Fibroblast of lung (primary cell): ENCODE data around the gene SAP25. TPM values are rescaled to one million over a fixed set of nuclear protein-coding genes. Genes with fewer than 3 reads are reported as not detected.

Experiments used
- DNase-seq, 2 donors: peaks; one replicate each; pipeline versions ENCODE4 v3.0.0 to v3.0.0-alpha.2; 2010; ENCODE audit warnings: low read depth in 2 of 2
- H2AFZ ChIP-seq: 2 replicates; pipeline ENCODE4 v1.5.1; 2012; ENCODE audit warnings: low read length, control low read depth, inconsistent platforms
- H3K27ac ChIP-seq: 2 replicates; pipeline ENCODE4 v1.5.1; 2011; ENCODE audit warnings: low read length, control low read depth; ENCODE audit not compliant: insufficient read depth
- H3K27me3 ChIP-seq: 2 replicates; pipeline ENCODE4 v1.5.1; 2011; ENCODE audit warnings: mild to moderate bottlenecking, low read length; ENCODE audit not compliant: control insufficient read depth, insufficient read depth
- H3K36me3 ChIP-seq: 2 replicates; pipeline ENCODE4 v1.5.1; 2011; ENCODE audit warnings: low read length; ENCODE audit not compliant: control insufficient read depth, insufficient read depth
- H3K4me1 ChIP-seq: 2 replicates; pipeline ENCODE4 v1.5.1; 2011; ENCODE audit warnings: low read length; ENCODE audit not compliant: control insufficient read depth, insufficient read depth; ENCODE audit errors: extremely low read depth
- H3K4me2 ChIP-seq: 2 replicates; pipeline ENCODE4 v1.5.1; 2011; ENCODE audit warnings: low read length, control low read depth; ENCODE audit not compliant: insufficient read depth; ENCODE audit errors: extremely low read depth
- H3K4me3 ChIP-seq, 4 experiments: fragments of 200-600 bp in 1 of 4; sonication (generic) in 1 of 4; replicated peaks in 1 of 4; 2 replicates each; pipeline ENCODE4 v1.5.1; 2011 to 2016; ENCODE audit warnings: low read length in 4 of 4, low read depth in 3 of 4, mild to moderate bottlenecking in 3 of 4, control low read depth in 2 of 4, inconsistent platforms in 1 of 4, mixed read lengths in 1 of 4; ENCODE audit not compliant: insufficient read depth in 1 of 4; ENCODE audit errors: control extremely low read depth in 1 of 4
- H3K79me2 ChIP-seq: 2 replicates; pipeline ENCODE4 v1.5.1; 2012; ENCODE audit warnings: mild to moderate bottlenecking, low read length, inconsistent platforms; ENCODE audit not compliant: control insufficient read depth, insufficient read depth
- H3K9ac ChIP-seq: 2 replicates; pipeline ENCODE4 v1.5.1; 2011; ENCODE audit warnings: mild to moderate bottlenecking, low read length, control low read depth; ENCODE audit not compliant: insufficient read depth
- H3K9me3 ChIP-seq: 2 replicates; pipeline ENCODE4 v1.5.1; 2012; ENCODE audit warnings: low read depth, low read length; ENCODE audit not compliant: control insufficient read depth, insufficient read depth
- H4K20me1 ChIP-seq: 2 replicates; pipeline ENCODE4 v1.5.1; 2011; ENCODE audit warnings: low read length; ENCODE audit not compliant: control insufficient read depth, insufficient read depth; ENCODE audit errors: extremely low read depth
- CTCF ChIP-seq, 2 donors: IDR thresholded peaks in 1 of 2; conservative IDR thresholded peaks in 1 of 2; 1 replicate in 1 of 2; 2 replicates in 1 of 2; pipeline ENCODE4 v1.5.1; 2011 to 2012; ENCODE audit warnings: low read length in 2 of 2, control low read depth in 1 of 2, inconsistent platforms in 1 of 2, low read depth in 1 of 2, mild to moderate bottlenecking in 1 of 2
- EZH2 ChIP-seq: IDR thresholded peaks from 2 replicates; pipeline ENCODE4 v1.5.1; 2012; ENCODE audit warnings: low read length, control low read depth, mild to moderate bottlenecking; ENCODE audit errors: missing control alignments
- polyA plus RNA-seq, 2 donors: library from polyadenylated mRNA; depleted of rRNA in 1 of 2; stranded (reverse) in 1 of 2; unstranded in 1 of 2; fragments of >200 nt; gene quantifications; 2 replicates each; pipeline ENCODE4 v1.2.1, GENCODE V29; 2011 to 2012; ENCODE audit warnings: missing spikeins in 1 of 2
- total RNA-seq: library from RNA; depleted of rRNA; stranded (reverse); fragments of >200 nt; gene quantifications from 2 replicates; pipeline ENCODE4 v1.2.1, GENCODE V29; 2014

Gene SAP25
- total and polyA plus RNA-seq, 2 donors (not counting 1 experiment from before 2014, with no cell fraction given): 0.22 TPM; not detected in 1

GRCh38 chr7:100561491-100562194 lies 12.1 kb downstream of the SAP25 start:
- Histone ChIP-seq H3K9me3 (no peaks in the 10 kb centered on the region), H3K4me3 (no peak overlapping the region), H3K27me3 (no peaks in the 10 kb centered on the region), H3K79me2 (no peaks in the 10 kb centered on the region), H3K27ac (no peak overlapping the region), H3K4me1 (no peaks in the 10 kb centered on the region), H3K36me3 (peaks cover 1% of the 10 kb centered on the region), H2AFZ (no peak overlapping the region), H4K20me1 (no peaks in the 10 kb centered on the region), H3K4me2 (no peak overlapping the region), H3K9ac (no peak overlapping the region)
- DNase-seq: no peak
- TF ChIP-seq EZH2 (no peak), CTCF (conservative IDR thresholded peaks at IDR 0.05 in 1 of 2, IDR thresholded peaks at IDR 0.05 in 1 of 2; ENCODE audit: low read depth in 1 of 2, low read length in 2 of 2) (no peak)

- TF ChIP-seq EZH2 (no peak), CTCF (conservative IDR thresholded peaks at IDR 0.05 in 1 of 2, IDR thresholded peaks at IDR 0.05 in 1 of 2; ENCODE audit: low read depth in 1 of 2, low read length in 2 of 2) (no peak)
- Histone ChIP-seq H3K79me2 (no peaks in the 10 kb centered on the region), H2AFZ (no peak overlapping the region), H3K4me2 (no peak overlapping the region), H3K36me3 (peaks cover 4% of the 10 kb centered on the region), H3K4me1 (no peaks in the 10 kb centered on the region), H3K9me3 (no peaks in the 10 kb centered on the region), H4K20me1 (no peaks in the 10 kb centered on the region), H3K27ac (no peak overlapping the region), H3K4me3 (no peak overlapping the region), H3K27me3 (no peaks in the 10 kb centered on the region), H3K9ac (no peak overlapping the region)
- no peak for DNase-seq
These were observed 14.6 kb downstream of the SAP25 start for GRCh38 chr7:100559127-100559526.

GRCh38 chr7:100556541-100556940 lies 17.2 kb downstream of the SAP25 start:
- Histone ChIP-seq H4K20me1 (no peaks in the 10 kb centered on the region), H2AFZ (no peak overlapping the region), H3K4me3 (no peak overlapping the region), H3K9me3 (no peaks in the 10 kb centered on the region), H3K36me3 (peaks cover 3% of the 10 kb centered on the region), H3K27ac (no peak overlapping the region), H3K79me2 (no peaks in the 10 kb centered on the region), H3K27me3 (no peaks in the 10 kb centered on the region), H3K4me2 (no peak overlapping the region), H3K4me1 (no peaks in the 10 kb centered on the region), H3K9ac (no peak overlapping the region)
- no peak for TF ChIP-seq CTCF (conservative IDR thresholded peaks at IDR 0.05 in 1 of 2, IDR thresholded peaks at IDR 0.05 in 1 of 2; ENCODE audit: low read depth in 1 of 2, low read length in 2 of 2)
- no peak for TF ChIP-seq EZH2
- DNase-seq: peak; percentile 59 to 60
